Uterus (tissue), 4 donors: ENCODE data around the gene CDH8. TPM values are rescaled to one million over a fixed set of nuclear protein-coding genes. Genes with fewer than 3 reads are reported as not detected.

Experiments
- DNase-seq, 2 donors: peaks; one replicate each; pipeline ENCODE4 v3.0.0-alpha.2; 2019 to 2020
- H3K27ac ChIP-seq, 2 donors: fragments of 200-600 bp; sonication (generic); 1 replicate in 1 of 2; 2 replicates in 1 of 2; pipeline ENCODE4 v1.5.1; 2016 to 2018
- H3K27me3 ChIP-seq, 2 donors: fragments of 200-600 bp; sonication (generic); one replicate each; pipeline ENCODE4 v1.5.1; 2018 to 2019; ENCODE audit warnings: control low read depth in 1 of 2
- H3K36me3 ChIP-seq, 2 donors: fragments of 200-600 bp; sonication (generic); one replicate each; pipeline ENCODE4 v1.5.1; 2019; ENCODE audit warnings: control low read depth in 1 of 2
- H3K4me1 ChIP-seq, 2 donors: fragments of 200-600 bp; sonication (generic); one replicate each; pipeline ENCODE4 v1.5.1; 2018 to 2019; ENCODE audit warnings: control low read depth in 1 of 2
- H3K4me3 ChIP-seq, 2 donors: fragments of 200-600 bp; sonication (generic); 1 replicate in 1 of 2; 2 replicates in 1 of 2; pipeline ENCODE4 v1.5.1; 2018 to 2019; ENCODE audit warnings: mild to moderate bottlenecking in 1 of 2
- H3K9me3 ChIP-seq, 2 donors: fragments of 200-600 bp; sonication (generic); one replicate each; pipeline ENCODE4 v1.5.1; 2019; ENCODE audit warnings: control low read depth in 1 of 2
- POLR2A ChIP-seq, 2 donors: fragments of 450-650 bp; IDR thresholded peaks; one replicate each; pipeline ENCODE4 v1.6.1; 2016; ENCODE audit warnings: antibody characterized with exemption in 2 of 2, mild to moderate bottlenecking in 1 of 2, moderate library complexity in 1 of 2
- intact Hi-C: fragments of 100-400 bp; cut with DNase I; formaldehyde crosslinking; loops from one replicate; pipeline ENCODE4 v1.15.1; 2023; ENCODE audit warnings: low total_unique reads
- total RNA-seq, 4 donors: library from RNA; depleted of rRNA in 3 of 4; stranded (reverse); fragments of >200 nt in 3 of 4; gene quantifications; one replicate each; pipeline versions ENCODE4 v1.1.0 to v1.2.4, GENCODE V29; 2014 to 2023
- TF ChIP-seq, protein P1 (sequence below), 4 experiments: fragments of 200-600 bp in 2 of 4; fragments of 450-650 bp in 2 of 4; sonication (generic) in 2 of 4; IDR thresholded peaks; one replicate each; pipeline ENCODE4 v1.5.1; 2016 to 2019; ENCODE audit warnings: antibody characterized with exemption in 4 of 4, mild to moderate bottlenecking in 2 of 4, moderate library complexity in 1 of 4
- donor health status: DM: yes; HTN: yes; CAD: no.

The CDH8 gene
- total RNA-seq, 4 donors from 2014 or later: 2.0 to 6.0 TPM; not detected in 2

DNA sequence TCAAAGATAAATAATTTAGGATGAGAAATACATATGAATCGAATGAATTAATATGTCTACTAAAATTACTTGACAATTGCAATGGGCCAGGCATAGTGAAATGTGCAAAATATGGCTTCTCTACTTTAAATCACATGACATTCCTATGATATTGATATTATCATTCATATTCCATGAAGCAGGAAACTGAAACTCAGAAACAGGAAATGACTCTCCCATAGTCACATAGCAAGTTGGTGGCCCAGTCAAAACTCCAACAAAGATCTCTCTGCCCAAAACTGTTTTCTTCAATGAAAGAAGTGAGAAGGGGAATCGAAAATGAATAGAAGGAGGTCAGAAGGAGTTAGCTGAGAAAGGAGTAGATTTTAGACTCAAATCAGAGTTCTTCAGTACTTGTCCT lies 272.2 kb downstream of the CDH8 start:
- intact Hi-C loops: no loop called here
- H3K9me3 ChIP-seq: no peaks in the 10 kb centered on the region
- no peaks in the 10 kb centered on the region for H3K36me3 ChIP-seq
- H3K27ac ChIP-seq: no peak overlapping the region
- TF ChIP-seq, protein P1, sequence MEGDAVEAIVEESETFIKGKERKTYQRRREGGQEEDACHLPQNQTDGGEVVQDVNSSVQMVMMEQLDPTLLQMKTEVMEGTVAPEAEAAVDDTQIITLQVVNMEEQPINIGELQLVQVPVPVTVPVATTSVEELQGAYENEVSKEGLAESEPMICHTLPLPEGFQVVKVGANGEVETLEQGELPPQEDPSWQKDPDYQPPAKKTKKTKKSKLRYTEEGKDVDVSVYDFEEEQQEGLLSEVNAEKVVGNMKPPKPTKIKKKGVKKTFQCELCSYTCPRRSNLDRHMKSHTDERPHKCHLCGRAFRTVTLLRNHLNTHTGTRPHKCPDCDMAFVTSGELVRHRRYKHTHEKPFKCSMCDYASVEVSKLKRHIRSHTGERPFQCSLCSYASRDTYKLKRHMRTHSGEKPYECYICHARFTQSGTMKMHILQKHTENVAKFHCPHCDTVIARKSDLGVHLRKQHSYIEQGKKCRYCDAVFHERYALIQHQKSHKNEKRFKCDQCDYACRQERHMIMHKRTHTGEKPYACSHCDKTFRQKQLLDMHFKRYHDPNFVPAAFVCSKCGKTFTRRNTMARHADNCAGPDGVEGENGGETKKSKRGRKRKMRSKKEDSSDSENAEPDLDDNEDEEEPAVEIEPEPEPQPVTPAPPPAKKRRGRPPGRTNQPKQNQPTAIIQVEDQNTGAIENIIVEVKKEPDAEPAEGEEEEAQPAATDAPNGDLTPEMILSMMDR (IDR thresholded peaks at IDR 0.05): no peak
- TF ChIP-seq POLR2A (IDR thresholded peaks at IDR 0.05): no peak
- H3K27me3 ChIP-seq: no peaks in the 10 kb centered on the region
- no peak for DNase-seq
- H3K4me1 ChIP-seq: no peaks in the 10 kb centered on the region
- H3K4me3 ChIP-seq: no peak overlapping the region

DNA sequence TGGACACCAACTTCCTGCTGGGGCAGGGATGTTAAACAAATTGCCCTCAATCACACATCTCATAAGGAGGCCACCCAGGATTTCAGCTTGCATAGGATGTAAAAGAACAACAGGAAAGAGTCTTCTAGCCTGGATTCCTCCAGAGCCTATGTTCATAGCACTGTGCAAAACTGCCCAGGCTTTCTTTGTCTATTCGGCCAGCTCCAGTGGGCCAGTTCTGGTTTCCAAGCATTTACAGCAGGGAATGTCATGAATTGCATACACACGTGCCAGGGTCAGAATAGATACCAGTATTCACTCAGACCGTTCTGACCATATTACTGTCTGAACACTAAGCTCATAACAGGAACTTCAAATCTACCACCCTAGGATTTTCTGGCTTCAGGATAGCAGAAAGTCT lies 273.2 kb downstream of the CDH8 start:
- no peaks in the 10 kb centered on the region for H3K9me3 ChIP-seq
- no peaks in the 10 kb centered on the region for H3K36me3 ChIP-seq
- no peaks in the 10 kb centered on the region for H3K4me1 ChIP-seq
- H3K27ac ChIP-seq: no peak overlapping the region
- TF ChIP-seq, protein P1 (IDR thresholded peaks at IDR 0.05): no peak
- TF ChIP-seq POLR2A (IDR thresholded peaks at IDR 0.05): no peak
- no peak for DNase-seq
- H3K4me3 ChIP-seq: no peak overlapping the region
- intact Hi-C loops: no loop called here
- H3K27me3 ChIP-seq: no peaks in the 10 kb centered on the region

DNA sequence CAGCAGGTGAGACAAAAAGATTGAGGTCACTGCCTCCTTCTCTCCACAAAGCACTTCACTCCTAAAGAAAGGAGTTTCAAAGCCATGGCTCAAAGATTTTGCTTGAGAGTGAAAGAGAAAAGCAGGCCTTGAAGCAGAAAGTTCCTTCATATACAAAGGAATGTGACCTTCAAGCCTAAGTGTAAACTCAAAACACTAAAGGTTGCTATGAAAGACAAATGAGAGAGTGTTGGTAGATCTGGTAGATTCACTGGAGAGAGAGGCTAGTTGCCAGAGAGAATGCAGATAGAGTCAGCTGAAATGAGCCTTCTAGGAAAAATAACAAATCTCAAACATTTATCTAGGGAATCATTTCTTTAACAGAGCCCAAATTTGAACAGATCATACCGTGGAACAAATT lies 305.2 kb downstream of the CDH8 start:
- Histone ChIP-seq H3K27ac (no peak overlapping the region), H3K36me3 (no peaks in the 10 kb centered on the region), H3K27me3 (no peaks in the 10 kb centered on the region), H3K9me3 (no peaks in the 10 kb centered on the region), H3K4me1 (no peaks in the 10 kb centered on the region), H3K4me3 (no peak overlapping the region)
- no peak for DNase-seq
- no peak for TF ChIP-seq POLR2A (IDR thresholded peaks at IDR 0.05)
- TF ChIP-seq, protein P1 (IDR thresholded peaks at IDR 0.05): no peak
- intact Hi-C loops: no loop called here

DNA sequence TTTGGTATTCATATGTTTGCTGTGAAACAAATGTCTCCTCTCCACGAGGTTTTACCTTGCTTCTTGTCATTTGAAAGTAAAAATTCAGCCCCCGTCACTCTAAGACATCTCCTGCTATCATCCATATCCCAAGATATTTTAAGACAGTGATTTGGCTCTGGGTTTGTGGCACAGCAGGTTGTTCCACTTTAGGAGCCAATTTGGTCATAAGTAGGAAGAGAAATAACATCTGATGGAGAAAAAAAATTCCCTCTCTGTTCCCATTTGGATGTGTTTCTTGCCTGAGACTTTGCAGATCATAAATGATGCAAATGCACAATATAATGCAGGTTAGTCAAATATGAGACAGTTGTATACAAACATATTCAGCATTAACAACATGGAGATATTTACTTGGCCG lies 309.5 kb downstream of the CDH8 start:
- Histone ChIP-seq H3K27me3 (no peaks in the 10 kb centered on the region), H3K4me3 (no peak overlapping the region), H3K4me1 (no peaks in the 10 kb centered on the region), H3K27ac (no peak overlapping the region), H3K36me3 (no peaks in the 10 kb centered on the region), H3K9me3 (no peaks in the 10 kb centered on the region)
- no peak for DNase-seq
- intact Hi-C loops: no loop called here
- TF ChIP-seq POLR2A (IDR thresholded peaks at IDR 0.05): no peak
- TF ChIP-seq, protein P1 (IDR thresholded peaks at IDR 0.05): no peak

DNA sequence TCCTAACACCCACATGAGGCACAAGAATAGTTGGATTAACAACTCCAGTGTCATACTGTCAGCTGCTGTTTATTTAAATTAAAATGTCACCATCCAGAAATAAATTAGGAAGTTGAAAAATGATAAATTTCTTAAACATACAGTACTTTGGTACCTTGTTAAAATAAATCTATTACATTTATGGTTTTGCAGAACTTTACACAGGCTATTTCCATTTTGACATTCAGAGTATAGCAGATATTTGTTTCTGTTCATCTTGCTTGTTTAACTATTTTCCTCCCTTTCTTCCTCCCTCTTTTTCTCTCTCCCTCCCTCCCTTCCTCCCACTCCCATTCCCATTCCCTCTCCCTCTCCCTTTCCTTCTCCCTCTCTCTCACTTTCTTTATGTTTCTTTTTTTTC lies 310.1 kb downstream of the CDH8 start:
- intact Hi-C loops: no loop called here
- DNase-seq: no peak

More for the DNA sequence above, 310.1 kb downstream of the CDH8 start:
- Histone ChIP-seq H3K4me3 (no peak overlapping the region), H3K27me3 (no peaks in the 10 kb centered on the region), H3K9me3 (no peaks in the 10 kb centered on the region), H3K36me3 (no peaks in the 10 kb centered on the region), H3K27ac (no peak overlapping the region), H3K4me1 (no peaks in the 10 kb centered on the region)
- TF ChIP-seq POLR2A (IDR thresholded peaks at IDR 0.05): no peak
- TF ChIP-seq, protein P1 (IDR thresholded peaks at IDR 0.05): no peak
